Measurements from ENCODE around the gene ZBTB7C. TPM values are rescaled to one million over a fixed set of nuclear protein-coding genes. Genes with fewer than 3 reads are reported as not detected.

Gene ZBTB7C
- total and polyA plus RNA-seq, 9 donors: 1.5 to 26.6 (median 15.7) TPM

- H3K4me1 ChIP-seq (ENCODE audit: insufficient read depth): no peaks in the 10 kb centered on the region
- intact Hi-C loops (cut with DNase I): no loop called here
- H3K27me3 ChIP-seq: no peaks in the 10 kb centered on the region
- no peak overlapping the region for H3K27ac ChIP-seq
- H3K36me3 ChIP-seq: no peaks in the 10 kb centered on the region
- TF ChIP-seq CTCF (IDR thresholded peaks at IDR 0.05): no peak
- TF ChIP-seq POLR2A (IDR thresholded peaks at IDR 0.05): no peak
- no peak for TF ChIP-seq EP300 (IDR thresholded peaks at IDR 0.05)
- H3K9me3 ChIP-seq: no peaks in the 10 kb centered on the region
- DNase-seq: no peak
- H3K4me3 ChIP-seq: no peak overlapping the region
- 69 to 75% (median 73%) methylated on average over 6 of the region's 6 CpGs for WGBS, 3 donors
These were observed 416.2 kb downstream of the ZBTB7C start for GRCh38 chr18:47992976-47993375.

GRCh38 chr18:47992266-47992665 is 416.9 kb downstream of the ZBTB7C start:
- H3K27me3 ChIP-seq: no peaks in the 10 kb centered on the region
- H3K4me1 ChIP-seq (ENCODE audit: insufficient read depth): no peaks in the 10 kb centered on the region
- H3K4me3 ChIP-seq: no peak overlapping the region
- no peak for TF ChIP-seq CTCF (IDR thresholded peaks at IDR 0.05)
- no peak for TF ChIP-seq EP300 (IDR thresholded peaks at IDR 0.05)
- no peak for TF ChIP-seq POLR2A (IDR thresholded peaks at IDR 0.05)
- WGBS, 3 donors: 83 to 88% (median 85%) methylated on average over 4 of the region's 4 CpGs
- no peaks in the 10 kb centered on the region for H3K36me3 ChIP-seq
- no peak overlapping the region for H3K27ac ChIP-seq
- H3K9me3 ChIP-seq: no peaks in the 10 kb centered on the region
- no peak for DNase-seq
- intact Hi-C loops (cut with DNase I): no loop called here

- Histone ChIP-seq H3K27me3 (no peaks in the 10 kb centered on the region), H3K4me1 (ENCODE audit: insufficient read depth) (no peaks in the 10 kb centered on the region), H3K9me3 (no peaks in the 10 kb centered on the region), H3K36me3 (no peaks in the 10 kb centered on the region), H3K4me3 (no peak overlapping the region), H3K27ac (no peak overlapping the region)
- intact Hi-C loops (cut with DNase I): no loop called here
- no peak for DNase-seq
- TF ChIP-seq CTCF (IDR thresholded peaks at IDR 0.05) (no peak), EP300 (IDR thresholded peaks at IDR 0.05) (no peak), POLR2A (IDR thresholded peaks at IDR 0.05) (no peak)
- 87 to 89% (median 88%) methylated on average over 5 of the region's 5 CpGs for WGBS, 3 donors
These were observed 418.2 kb downstream of the ZBTB7C start for GRCh38 chr18:47990981-47991380.

- intact Hi-C loops (cut with DNase I): no loop called here
- no peak for DNase-seq
- Histone ChIP-seq H3K4me3 (no peak overlapping the region), H3K27ac (no peak overlapping the region), H3K27me3 (no peaks in the 10 kb centered on the region), H3K4me1 (ENCODE audit: insufficient read depth) (no peaks in the 10 kb centered on the region), H3K36me3 (no peaks in the 10 kb centered on the region), H3K9me3 (no peaks in the 10 kb centered on the region)
- WGBS, 3 donors: 71 to 75% (median 75%) methylated on average over 3 of the region's 3 CpGs
- TF ChIP-seq POLR2A (IDR thresholded peaks at IDR 0.05): no peak
- TF ChIP-seq CTCF (IDR thresholded peaks at IDR 0.05): no peak
- TF ChIP-seq EP300 (IDR thresholded peaks at IDR 0.05): no peak
These were observed 421.8 kb downstream of the ZBTB7C start for GRCh38 chr18:47987388-47987699.
